ENCODE results near the gene BATF2.
"Not testable (repeated sequence)": the region's sequence is repeated elsewhere in the genome, so short reads cannot be mapped to it uniquely, and the experiment has no call there.

The BATF2 gene

DNA sequence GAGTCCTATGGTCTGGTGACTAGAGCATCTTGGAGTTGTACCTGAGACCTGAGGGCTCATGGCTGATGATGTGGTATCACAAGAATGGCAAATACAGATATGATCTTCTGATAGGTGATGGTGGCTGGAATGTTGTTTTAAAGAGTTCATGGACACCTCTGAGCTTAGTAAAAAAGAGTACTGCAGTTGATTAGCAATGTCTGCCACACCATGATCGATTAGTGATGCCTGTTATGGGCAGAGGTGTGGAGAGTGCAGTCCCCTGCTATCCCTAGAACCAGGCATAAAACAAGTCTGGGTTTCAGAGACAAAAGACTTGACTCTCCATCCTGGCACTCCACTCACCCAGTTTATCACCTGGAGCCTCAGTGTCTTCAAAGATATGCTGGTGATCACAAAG is 1.4 kb upstream of the BATF2 start:
- no peak overlapping the region for H3K27ac Mint-ChIP-seq
- no peaks in the 10 kb centered on the region for H3K9me3 Mint-ChIP-seq (ENCODE audit: low read depth)
- H3K4me3 Mint-ChIP-seq, result no peak overlapping the region
- no peaks in the 10 kb centered on the region for H3K36me3 Mint-ChIP-seq
- peaks cover 3% of the 10 kb centered on the region for H3K27me3 Mint-ChIP-seq
- peaks cover 9% of the 10 kb centered on the region for H3K4me1 Mint-ChIP-seq (ENCODE audit: low read depth)

DNA sequence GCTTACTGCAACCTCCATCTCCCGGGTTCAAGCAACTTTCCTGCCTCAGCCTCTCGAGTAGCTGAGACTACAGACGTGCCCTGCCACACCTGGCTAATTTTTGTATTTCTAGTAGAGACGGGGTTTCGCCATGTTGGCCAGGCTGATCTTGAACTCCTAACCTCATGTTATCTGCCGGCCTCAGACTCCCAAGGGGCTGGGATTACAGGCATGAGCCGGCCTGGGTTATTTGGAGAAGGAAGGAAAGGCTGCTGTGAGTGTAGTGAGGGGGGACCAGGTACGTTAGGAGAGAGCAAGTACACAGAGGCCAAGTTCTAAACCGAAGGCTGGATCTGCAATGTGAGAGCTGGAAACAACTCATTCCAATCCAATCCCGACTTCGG is 453 bp downstream of the BATF2 start:
- Mint-ChIP-seq H3K27ac (no peak overlapping the region), H3K9me3 (ENCODE audit: low read depth) (no peaks in the 10 kb centered on the region), H3K36me3 (no peaks in the 10 kb centered on the region), H3K4me1 (ENCODE audit: low read depth) (peaks cover 9% of the 10 kb centered on the region), H3K27me3 (peaks cover 3% of the 10 kb centered on the region), H3K4me3 (no peak overlapping the region)

DNA sequence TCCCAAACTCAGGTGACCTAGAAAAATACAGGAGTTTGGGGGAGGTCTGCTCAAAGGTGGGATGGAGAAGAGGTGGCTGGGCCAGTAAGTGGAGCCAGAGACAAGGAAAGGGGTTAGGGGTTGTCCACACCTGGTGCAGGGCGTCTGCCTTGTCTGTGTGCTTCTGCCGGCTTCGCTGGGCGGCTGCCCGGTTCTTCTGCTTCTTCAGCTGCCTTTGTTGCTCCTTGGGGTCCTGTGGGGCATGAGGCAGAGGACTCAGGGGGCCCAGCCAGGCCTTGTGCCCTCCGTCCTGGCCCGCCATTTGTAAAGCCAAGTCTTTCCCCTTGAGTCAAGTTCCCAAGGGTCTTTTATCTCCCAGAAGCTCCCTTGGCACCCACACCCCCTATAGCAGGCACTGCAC is 2.5 kb downstream of the BATF2 start:
- H3K9me3 Mint-ChIP-seq (ENCODE audit: low read depth), result no peaks in the 10 kb centered on the region
- peaks cover 15% of the 10 kb centered on the region for H3K4me1 Mint-ChIP-seq (ENCODE audit: low read depth)
- no peak overlapping the region for H3K27ac Mint-ChIP-seq
- no peak overlapping the region for H3K4me3 Mint-ChIP-seq
- H3K36me3 Mint-ChIP-seq, result no peaks in the 10 kb centered on the region
- H3K27me3 Mint-ChIP-seq, result peaks cover 3% of the 10 kb centered on the region

GRCh38 chr11:64990222-64990923 is 6.4 kb downstream of the BATF2 start:
- H3K4me1 Mint-ChIP-seq (ENCODE audit: low read depth), result peaks cover 6% of the 10 kb centered on the region
- H3K27ac Mint-ChIP-seq, result no peak overlapping the region
- peak overlapping the region; percentile 53 for H3K4me3 Mint-ChIP-seq
- peaks cover 7% of the 10 kb centered on the region for H3K27me3 Mint-ChIP-seq
- no peaks in the 10 kb centered on the region for H3K9me3 Mint-ChIP-seq (ENCODE audit: low read depth)
- H3K36me3 Mint-ChIP-seq, result no peaks in the 10 kb centered on the region

GRCh38 chr11:64989416-64989815 is 7.4 kb downstream of the BATF2 start:
- Mint-ChIP-seq H3K4me1 (ENCODE audit: low read depth) (peaks cover 6% of the 10 kb centered on the region), H3K27ac (no peak overlapping the region), H3K36me3 (no peaks in the 10 kb centered on the region), H3K4me3 (no peak overlapping the region), H3K27me3 (peaks cover 5% of the 10 kb centered on the region), H3K9me3 (ENCODE audit: low read depth) (no peaks in the 10 kb centered on the region)

- H3K27me3 Mint-ChIP-seq, result peaks cover 5% of the 10 kb centered on the region
- H3K9me3 Mint-ChIP-seq (ENCODE audit: low read depth), result no peaks in the 10 kb centered on the region
- H3K4me1 Mint-ChIP-seq (ENCODE audit: low read depth), result peaks cover 6% of the 10 kb centered on the region
- no peak overlapping the region for H3K27ac Mint-ChIP-seq
- H3K4me3 Mint-ChIP-seq, result no peak overlapping the region
- no peaks in the 10 kb centered on the region for H3K36me3 Mint-ChIP-seq
Observed at GRCh38 chr11:64987998-64988854, 8.5 kb downstream of the BATF2 start.

- H3K4me3 Mint-ChIP-seq; H3K9me3 Mint-ChIP-seq (ENCODE audit: low read depth); H3K4me1 Mint-ChIP-seq (ENCODE audit: low read depth); H3K27ac Mint-ChIP-seq; H3K36me3 Mint-ChIP-seq: not testable (repeated sequence)
- H3K27me3 Mint-ChIP-seq, result peaks cover 12% of the 10 kb centered on the region
Observed at GRCh38 chr11:64983339-64983738, 13.4 kb downstream of the BATF2 start.

- Mint-ChIP-seq H3K4me3 (no peak overlapping the region), H3K27ac (no peak overlapping the region), H3K4me1 (ENCODE audit: low read depth) (peaks cover 4% of the 10 kb centered on the region), H3K9me3 (ENCODE audit: low read depth) (no peaks in the 10 kb centered on the region), H3K27me3 (peaks cover 7% of the 10 kb centered on the region), H3K36me3 (no peaks in the 10 kb centered on the region)
Observed at GRCh38 chr11:64976651-64977050, 20.1 kb downstream of the BATF2 start.

- H3K27ac Mint-ChIP-seq, result no peak overlapping the region
Observed at GRCh38 chr11:64974124-64974523, 22.6 kb downstream of the BATF2 start.

DNA sequence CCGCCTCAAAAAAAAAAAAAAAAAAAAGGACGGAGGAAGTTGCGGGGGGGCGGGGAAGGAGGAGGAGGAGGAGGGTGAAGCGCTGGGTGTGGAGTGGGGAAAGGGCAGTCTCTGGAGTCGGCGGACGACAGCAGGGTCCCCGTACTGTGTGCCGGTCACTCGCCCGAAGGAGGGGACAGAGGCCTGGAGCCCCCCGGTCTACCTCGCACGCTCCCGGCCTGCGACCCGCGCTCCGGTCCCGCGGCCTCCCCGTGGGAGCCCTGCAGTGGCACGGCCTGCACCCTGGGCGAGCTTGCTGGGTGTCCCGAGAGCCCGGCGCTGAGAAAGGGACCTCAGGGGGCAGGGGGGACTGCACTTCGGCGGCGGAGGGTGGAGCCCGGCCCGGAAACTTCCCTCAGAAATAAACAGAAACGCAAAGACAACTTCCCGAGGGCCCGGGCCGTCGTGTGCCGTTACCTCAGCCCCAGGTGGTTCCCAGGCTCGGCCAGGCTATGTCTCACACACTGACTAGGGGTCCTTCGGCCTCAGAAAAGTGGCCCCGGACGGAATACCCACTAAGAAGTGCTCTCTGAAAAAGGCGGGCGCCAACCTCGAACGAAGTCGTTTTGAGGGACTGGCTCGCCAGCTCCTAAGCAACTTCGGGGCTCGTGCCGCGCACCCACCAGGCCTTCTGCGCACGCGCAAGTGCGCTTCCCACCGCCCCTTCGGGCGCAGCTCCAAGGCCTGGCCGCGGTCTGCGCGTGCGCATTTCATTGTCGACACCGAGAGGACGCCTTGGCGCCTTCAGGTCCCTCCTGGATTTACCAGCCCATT is 25.1 kb downstream of the BATF2 start, which contains the start of gene MAJIN:
TSS of gene MAJIN (minus strand) at position 688 of the 813 bp plus-strand sequence. CDS start 12,703 bp downstream, outside the sequence.
- Mint-ChIP-seq H3K9me3 (ENCODE audit: low read depth) (no peaks in the 10 kb centered on the region), H3K4me3 (peak within 1 kb of the TSS; percentile 77), H3K27me3 (no peaks in the 10 kb centered on the region), H3K27ac (peak within 1 kb of the TSS; percentile 77), H3K36me3 (no peaks in the 10 kb centered on the region), H3K4me1 (ENCODE audit: low read depth) (peaks cover 17% of the 10 kb centered on the region)

More at GRCh38 chr11:64974124-64974523, 22.6 kb downstream of the BATF2 start:
- no peak overlapping the region for H3K4me3 Mint-ChIP-seq
- no peaks in the 10 kb centered on the region for H3K36me3 Mint-ChIP-seq
- H3K4me1 Mint-ChIP-seq (ENCODE audit: low read depth), result peaks cover 14% of the 10 kb centered on the region
- no peaks in the 10 kb centered on the region for H3K9me3 Mint-ChIP-seq (ENCODE audit: low read depth)
- H3K27me3 Mint-ChIP-seq, result peaks cover 2% of the 10 kb centered on the region

- Mint-ChIP-seq H3K36me3 (no peaks in the 10 kb centered on the region), H3K9me3 (ENCODE audit: low read depth) (no peaks in the 10 kb centered on the region), H3K27ac (peak overlapping the region; percentile 77), H3K4me3 (peak overlapping the region; percentile 77), H3K4me1 (ENCODE audit: low read depth) (peaks cover 17% of the 10 kb centered on the region), H3K27me3 (no peaks in the 10 kb centered on the region)
Observed at GRCh38 chr11:64970731-64971151, 26.0 kb downstream of the BATF2 start.

- no peak overlapping the region for H3K27ac Mint-ChIP-seq
Observed at GRCh38 chr11:64969209-64969608, 27.6 kb downstream of the BATF2 start.

GRCh38 chr11:64967375-64967774 is 29.4 kb downstream of the BATF2 start:
- H3K27ac Mint-ChIP-seq, result no peak overlapping the region
- H3K4me1 Mint-ChIP-seq (ENCODE audit: low read depth), result peaks cover 19% of the 10 kb centered on the region
- no peak overlapping the region for H3K4me3 Mint-ChIP-seq

More at GRCh38 chr11:64969209-64969608, 27.6 kb downstream of the BATF2 start:
- Mint-ChIP-seq H3K4me3 (no peak overlapping the region), H3K27me3 (no peaks in the 10 kb centered on the region), H3K36me3 (no peaks in the 10 kb centered on the region), H3K4me1 (ENCODE audit: low read depth) (peaks cover 19% of the 10 kb centered on the region), H3K9me3 (ENCODE audit: low read depth) (no peaks in the 10 kb centered on the region)

GRCh38 chr11:64963072-64963631 is 33.6 kb downstream of the BATF2 start:
- Mint-ChIP-seq H3K4me3 (no peak overlapping the region), H3K4me1 (ENCODE audit: low read depth) (peaks cover 2% of the 10 kb centered on the region), H3K27ac (no peak overlapping the region), H3K36me3 (no peaks in the 10 kb centered on the region), H3K27me3 (peaks cover 4% of the 10 kb centered on the region), H3K9me3 (ENCODE audit: low read depth) (no peaks in the 10 kb centered on the region)

More at GRCh38 chr11:64967375-64967774, 29.4 kb downstream of the BATF2 start:
- H3K9me3 Mint-ChIP-seq (ENCODE audit: low read depth), result no peaks in the 10 kb centered on the region
- no peaks in the 10 kb centered on the region for H3K36me3 Mint-ChIP-seq
- peaks cover 2% of the 10 kb centered on the region for H3K27me3 Mint-ChIP-seq

All from activated naive CD8-positive, alpha-beta T cell (primary cell).